Measurements from ENCODE around the gene MEGF11.

Gene MEGF11

DNA sequence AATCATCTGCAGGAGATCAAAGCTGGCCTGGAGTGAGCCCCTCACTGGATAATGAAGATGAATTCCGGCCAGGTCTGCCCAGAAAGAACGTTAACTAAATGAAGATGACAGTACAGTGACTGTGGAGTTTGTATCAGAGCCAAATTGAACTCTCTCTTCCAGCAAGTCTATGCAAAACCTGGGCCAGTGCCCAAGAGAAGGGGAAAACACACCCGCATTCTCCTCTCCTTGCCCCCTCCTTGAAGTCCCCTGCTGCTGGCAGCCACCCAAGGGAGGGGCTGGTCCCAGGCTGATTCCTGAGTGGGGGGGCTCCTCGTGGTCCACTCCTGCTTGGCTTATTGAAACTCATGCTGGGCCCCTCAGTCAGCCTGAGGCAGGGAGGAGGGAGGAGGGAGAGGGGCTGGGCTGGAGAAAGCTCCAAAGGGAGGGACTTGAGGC, 228.5 kb downstream of the MEGF11 start:
- Histone ChIP-seq H3K23ac (ENCODE audit: low read length) (no peak overlapping the region), H4K5ac (ENCODE audit: low read length) (no peak overlapping the region), H2BK15ac (replicated peaks; ENCODE audit: low read depth) (no peak overlapping the region), H3K36me3 (ENCODE audit: control insufficient read depth, insufficient read depth, low read length) (no peaks in the 10 kb centered on the region), H3K9ac (ENCODE audit: low read length) (no peak overlapping the region), H2BK120ac (ENCODE audit: low read depth, low read length) (no peak overlapping the region), H3K27ac (ENCODE audit: low read depth, low read length) (no peak overlapping the region), H3K79me1 (ENCODE audit: low read length) (no peaks in the 10 kb centered on the region), H3K4ac (ENCODE audit: low read depth, low read length) (no peak overlapping the region), H3K18ac (ENCODE audit: low read length) (no peak overlapping the region), H4K8ac (ENCODE audit: low read depth, low read length) (no peak overlapping the region), H2AK5ac (ENCODE audit: low read length) (no peak overlapping the region), H3K79me2 (ENCODE audit: control insufficient read depth, insufficient read depth, low read length) (no peaks in the 10 kb centered on the region), H3K4me3 (ENCODE audit: low read length) (no peak overlapping the region), H3K27me3 (ENCODE audit: insufficient read depth, low read length, poor library complexity) (no peaks in the 10 kb centered on the region), H2BK5ac (ENCODE audit: low read length) (no peak overlapping the region), H3K56ac (ENCODE audit: low read length) (no peak overlapping the region), H3K4me2 (ENCODE audit: low read length) (no peak overlapping the region), H3K4me1 (ENCODE audit: control insufficient read depth, low read depth, low read length) (no peaks in the 10 kb centered on the region)
- DNase-seq = no peak
- no CpG with 5 or more reads among the region's 4 CpGs for WGBS (ENCODE audit: extremely low coverage, insufficient coverage, low lambda C conversion rate)

DNA sequence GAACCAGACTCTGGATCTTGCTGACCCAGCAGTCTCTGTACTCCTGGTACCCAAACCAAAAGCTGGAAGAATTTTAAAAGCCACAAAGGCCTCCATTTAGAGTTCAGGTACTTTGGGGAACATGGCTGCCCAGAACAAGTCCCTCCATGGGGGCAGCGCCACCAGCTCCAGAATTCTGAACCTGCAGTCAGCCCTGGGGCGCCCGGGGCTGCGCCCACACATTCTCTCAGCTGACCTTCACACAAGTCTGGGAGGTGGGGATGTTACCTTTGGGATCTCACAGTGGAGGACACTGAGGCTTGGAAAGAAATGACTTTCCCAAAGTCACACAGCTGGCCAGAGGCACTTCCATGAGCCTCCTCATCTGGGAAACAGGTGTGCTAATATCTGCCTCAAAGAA, 229.4 kb downstream of the MEGF11 start:
- H3K56ac ChIP-seq (ENCODE audit: low read length) = no peak overlapping the region
- no peak overlapping the region for H3K27ac ChIP-seq (ENCODE audit: low read depth, low read length)
- no peak overlapping the region for H2BK15ac ChIP-seq (replicated peaks; ENCODE audit: low read depth)
- H2AK5ac ChIP-seq (ENCODE audit: low read length) = no peak overlapping the region
- H4K5ac ChIP-seq (ENCODE audit: low read length) = no peak overlapping the region
- H3K9ac ChIP-seq (ENCODE audit: low read length) = no peak overlapping the region
- H3K18ac ChIP-seq (ENCODE audit: low read length) = no peak overlapping the region
- no peak overlapping the region for H2BK5ac ChIP-seq (ENCODE audit: low read length)
- H2BK120ac ChIP-seq (ENCODE audit: low read depth, low read length) = no peak overlapping the region
- H3K79me1 ChIP-seq (ENCODE audit: low read length) = no peaks in the 10 kb centered on the region
- WGBS (ENCODE audit: extremely low coverage, insufficient coverage, low lambda C conversion rate) = no CpG with 5 or more reads among the region's 4 CpGs
- H3K4ac ChIP-seq (ENCODE audit: low read depth, low read length) = no peak overlapping the region
- H3K79me2 ChIP-seq (ENCODE audit: control insufficient read depth, insufficient read depth, low read length) = no peaks in the 10 kb centered on the region
- no peaks in the 10 kb centered on the region for H3K36me3 ChIP-seq (ENCODE audit: control insufficient read depth, insufficient read depth, low read length)
- no peak overlapping the region for H3K23ac ChIP-seq (ENCODE audit: low read length)
- H3K27me3 ChIP-seq (ENCODE audit: insufficient read depth, low read length, poor library complexity) = no peaks in the 10 kb centered on the region
- no peak overlapping the region for H3K4me2 ChIP-seq (ENCODE audit: low read length)
- H3K4me3 ChIP-seq (ENCODE audit: low read length) = no peak overlapping the region
- DNase-seq = no peak
- no peaks in the 10 kb centered on the region for H3K4me1 ChIP-seq (ENCODE audit: control insufficient read depth, low read depth, low read length)
- no peak overlapping the region for H4K8ac ChIP-seq (ENCODE audit: low read depth, low read length)

DNA sequence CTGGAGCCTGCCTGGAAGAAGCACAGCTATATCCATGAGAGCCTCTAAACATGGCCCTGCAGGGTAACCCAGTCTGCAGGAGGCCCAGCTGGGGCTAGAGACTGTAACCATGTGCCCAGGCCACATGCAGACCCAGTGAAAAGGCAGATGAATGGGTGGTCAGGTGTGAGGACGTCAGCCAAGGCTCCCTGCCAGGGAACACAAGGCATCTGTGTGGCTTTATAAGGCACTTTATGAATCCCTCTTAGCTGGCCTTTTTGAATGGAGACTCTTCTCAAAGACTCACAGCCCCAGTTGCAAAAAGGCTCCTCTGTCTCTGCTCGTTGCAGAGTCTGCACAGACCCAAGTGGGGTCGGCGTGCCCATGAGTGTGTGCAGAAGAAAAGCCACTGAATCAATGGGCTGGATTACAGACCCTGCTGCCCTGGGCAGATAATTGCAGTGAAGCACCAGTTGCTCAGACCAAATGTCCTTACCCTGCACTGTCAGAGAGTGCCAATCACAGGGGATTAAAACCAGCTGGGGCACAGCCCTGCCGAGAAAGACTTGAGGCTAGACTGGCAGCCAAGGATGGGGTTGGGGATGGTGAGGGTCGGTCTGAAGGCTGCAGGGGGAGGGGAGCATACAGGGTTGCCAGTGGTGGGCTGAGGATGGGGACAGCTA, 230.1 kb downstream of the MEGF11 start:
- Histone ChIP-seq H3K36me3 (ENCODE audit: control insufficient read depth, insufficient read depth, low read length) (no peaks in the 10 kb centered on the region), H3K4me3 (ENCODE audit: low read length) (no peak overlapping the region), H4K5ac (ENCODE audit: low read length) (no peak overlapping the region), H3K4me1 (ENCODE audit: control insufficient read depth, low read depth, low read length) (no peaks in the 10 kb centered on the region), H2BK5ac (ENCODE audit: low read length) (no peak overlapping the region), H2BK15ac (replicated peaks; ENCODE audit: low read depth) (no peak overlapping the region), H4K8ac (ENCODE audit: low read depth, low read length) (no peak overlapping the region), H3K4ac (ENCODE audit: low read depth, low read length) (no peak overlapping the region), H3K56ac (ENCODE audit: low read length) (no peak overlapping the region), H3K79me1 (ENCODE audit: low read length) (no peaks in the 10 kb centered on the region), H2AK5ac (ENCODE audit: low read length) (no peak overlapping the region), H3K27me3 (ENCODE audit: insufficient read depth, low read length, poor library complexity) (no peaks in the 10 kb centered on the region), H3K23ac (ENCODE audit: low read length) (no peak overlapping the region), H3K27ac (ENCODE audit: low read depth, low read length) (no peak overlapping the region), H3K4me2 (ENCODE audit: low read length) (no peak overlapping the region), H3K9ac (ENCODE audit: low read length) (no peak overlapping the region), H3K79me2 (ENCODE audit: control insufficient read depth, insufficient read depth, low read length) (no peaks in the 10 kb centered on the region), H3K18ac (ENCODE audit: low read length) (no peak overlapping the region), H2BK120ac (ENCODE audit: low read depth, low read length) (no peak overlapping the region)
- no peak for DNase-seq
- WGBS (ENCODE audit: extremely low coverage, insufficient coverage, low lambda C conversion rate) = no CpG with 5 or more reads among the region's 6 CpGs

DNA sequence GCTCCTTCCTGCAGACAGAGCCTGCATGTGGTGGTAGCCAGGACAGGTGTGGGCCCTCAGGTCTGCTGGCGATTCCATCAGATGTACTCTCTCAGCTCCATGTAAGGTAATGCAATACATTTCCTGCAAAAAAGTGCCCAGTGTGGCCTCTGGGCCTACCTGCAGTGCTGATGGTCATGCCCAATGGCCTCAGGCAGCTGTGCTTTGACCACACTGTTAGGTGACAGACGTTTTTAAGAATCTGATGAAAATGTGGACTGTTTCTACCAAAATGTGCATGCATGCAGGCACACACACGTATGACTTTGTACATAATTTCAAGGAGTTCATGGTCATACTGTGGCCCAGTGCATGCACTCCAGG, 231.4 kb downstream of the MEGF11 start:
- Histone ChIP-seq H2BK5ac (ENCODE audit: low read length) (no peak overlapping the region), H3K27me3 (ENCODE audit: insufficient read depth, low read length, poor library complexity) (no peaks in the 10 kb centered on the region), H3K79me1 (ENCODE audit: low read length) (no peaks in the 10 kb centered on the region), H2BK120ac (ENCODE audit: low read depth, low read length) (no peak overlapping the region), H3K56ac (ENCODE audit: low read length) (no peak overlapping the region), H3K23ac (ENCODE audit: low read length) (no peak overlapping the region), H3K79me2 (ENCODE audit: control insufficient read depth, insufficient read depth, low read length) (no peaks in the 10 kb centered on the region), H2AK5ac (ENCODE audit: low read length) (no peak overlapping the region), H3K18ac (ENCODE audit: low read length) (no peak overlapping the region), H3K4me2 (ENCODE audit: low read length) (no peak overlapping the region), H4K8ac (ENCODE audit: low read depth, low read length) (no peak overlapping the region), H3K9ac (ENCODE audit: low read length) (no peak overlapping the region), H3K27ac (ENCODE audit: low read depth, low read length) (no peak overlapping the region), H3K4me1 (ENCODE audit: control insufficient read depth, low read depth, low read length) (no peaks in the 10 kb centered on the region), H2BK15ac (replicated peaks; ENCODE audit: low read depth) (no peak overlapping the region), H4K5ac (ENCODE audit: low read length) (no peak overlapping the region), H3K36me3 (ENCODE audit: control insufficient read depth, insufficient read depth, low read length) (no peaks in the 10 kb centered on the region), H3K4me3 (ENCODE audit: low read length) (no peak overlapping the region), H3K4ac (ENCODE audit: low read depth, low read length) (no peak overlapping the region)
- DNase-seq = no peak
- no CpG with 5 or more reads among the region's 3 CpGs for WGBS (ENCODE audit: extremely low coverage, insufficient coverage, low lambda C conversion rate)

DNA sequence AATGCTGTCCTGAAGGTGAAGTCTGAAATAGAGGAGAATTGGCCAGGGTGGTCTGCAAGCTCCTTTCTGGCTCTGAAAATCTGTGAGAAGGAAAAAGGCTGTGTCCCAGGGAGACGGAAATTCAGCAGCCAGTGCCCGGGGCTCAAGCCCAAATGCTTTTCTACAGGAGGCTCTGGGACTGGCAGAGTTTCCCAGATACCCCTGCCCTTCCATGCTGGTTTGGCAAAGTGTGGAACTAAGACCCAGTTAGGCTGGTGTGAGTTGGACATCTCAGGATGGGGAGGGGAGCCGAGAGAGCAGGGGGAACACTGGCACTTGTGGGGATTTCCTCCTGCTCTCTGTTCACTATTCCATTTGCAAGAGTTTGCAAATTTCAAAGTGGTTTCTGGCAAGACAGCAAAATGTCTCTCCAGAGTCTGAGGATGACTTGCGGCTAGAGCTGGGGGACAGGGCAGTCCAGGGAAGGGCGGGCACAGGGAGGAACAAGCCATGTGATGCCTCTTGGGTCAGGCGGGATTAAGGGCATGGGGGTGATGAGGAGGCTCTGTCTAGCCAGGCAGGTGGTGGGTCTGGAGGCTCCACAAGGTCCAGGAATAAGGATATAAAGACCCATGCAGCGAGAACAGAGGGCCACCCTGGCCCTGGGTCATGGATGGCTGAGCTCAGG, 231.9 kb downstream of the MEGF11 start:
- Histone ChIP-seq H2BK5ac (ENCODE audit: low read length) (no peak overlapping the region), H2AK5ac (ENCODE audit: low read length) (no peak overlapping the region), H4K5ac (ENCODE audit: low read length) (no peak overlapping the region), H3K4me1 (ENCODE audit: control insufficient read depth, low read depth, low read length) (no peaks in the 10 kb centered on the region), H3K23ac (ENCODE audit: low read length) (no peak overlapping the region), H3K27me3 (ENCODE audit: insufficient read depth, low read length, poor library complexity) (no peaks in the 10 kb centered on the region), H3K4me2 (ENCODE audit: low read length) (no peak overlapping the region), H3K18ac (ENCODE audit: low read length) (no peak overlapping the region), H3K9ac (ENCODE audit: low read length) (no peak overlapping the region), H3K27ac (ENCODE audit: low read depth, low read length) (no peak overlapping the region), H3K4me3 (ENCODE audit: low read length) (no peak overlapping the region), H2BK15ac (replicated peaks; ENCODE audit: low read depth) (no peak overlapping the region), H3K4ac (ENCODE audit: low read depth, low read length) (no peak overlapping the region), H3K56ac (ENCODE audit: low read length) (no peak overlapping the region), H2BK120ac (ENCODE audit: low read depth, low read length) (no peak overlapping the region), H3K36me3 (ENCODE audit: control insufficient read depth, insufficient read depth, low read length) (no peaks in the 10 kb centered on the region), H3K79me1 (ENCODE audit: low read length) (no peaks in the 10 kb centered on the region), H3K79me2 (ENCODE audit: control insufficient read depth, insufficient read depth, low read length) (no peaks in the 10 kb centered on the region), H4K8ac (ENCODE audit: low read depth, low read length) (no peak overlapping the region)
- no CpG with 5 or more reads among the region's 7 CpGs for WGBS (ENCODE audit: extremely low coverage, insufficient coverage, low lambda C conversion rate)
- no peak for DNase-seq
